Osteoblast (primary cell): ENCODE data around the gene TCF21. TPM values are rescaled to one million over a fixed set of nuclear protein-coding genes. Genes with fewer than 3 reads are reported as not detected.

Source experiments
- DNase-seq: peaks from one replicate; pipeline ENCODE4 v3.0.0; 2011; ENCODE audit warnings: low spot score, mixed read lengths; ENCODE audit not compliant: insufficient read length; ENCODE audit errors: missing footprints
- H2AFZ ChIP-seq: 2 replicates; pipeline ENCODE4 v1.6.0; 2011; ENCODE audit warnings: mild to moderate bottlenecking, low read length
- H3K27ac ChIP-seq: 2 replicates; pipeline ENCODE4 v1.5.1; 2011; ENCODE audit warnings: mild to moderate bottlenecking, low read depth, low read length, moderate library complexity
- H3K27me3 ChIP-seq: 2 replicates; pipeline ENCODE4 v1.6.0; 2012; ENCODE audit warnings: mild to moderate bottlenecking, control low read depth, inconsistent platforms, low read length, moderate library complexity; ENCODE audit not compliant: insufficient read depth
- H3K36me3 ChIP-seq: 2 replicates; pipeline ENCODE4 v1.5.1; 2011; ENCODE audit warnings: mild to moderate bottlenecking, low read length, control low read depth, moderate library complexity; ENCODE audit not compliant: insufficient read depth
- H3K4me1 ChIP-seq: 2 replicates; pipeline ENCODE4 v1.5.1; 2011; ENCODE audit warnings: mild to moderate bottlenecking, low read length, control low read depth, moderate library complexity; ENCODE audit not compliant: insufficient read depth
- H3K4me2 ChIP-seq: 2 replicates; pipeline ENCODE4 v1.6.0; 2011; ENCODE audit warnings: mild to moderate bottlenecking, low read length; ENCODE audit not compliant: insufficient read depth
- H3K4me3 ChIP-seq: fragments of 200-600 bp; sonication (generic); 3 replicates; pipeline ENCODE4 v1.5.1; 2012; ENCODE audit warnings: mild to moderate bottlenecking, low read length, inconsistent platforms; ENCODE audit not compliant: insufficient read depth
- H3K79me2 ChIP-seq: 2 replicates; pipeline ENCODE4 v1.6.0; 2012; ENCODE audit warnings: mild to moderate bottlenecking, low read length, control low read depth, inconsistent platforms; ENCODE audit not compliant: insufficient read depth
- H3K9me3 ChIP-seq: 2 replicates; pipeline ENCODE4 v1.5.1; 2011; ENCODE audit warnings: low read depth, low read length, control low read depth
- H4K20me1 ChIP-seq: 2 replicates; pipeline ENCODE4 v1.6.0; 2012; ENCODE audit warnings: mild to moderate bottlenecking, low read length, control low read depth; ENCODE audit not compliant: insufficient read depth
- CTCF ChIP-seq: IDR thresholded peaks from 2 replicates; pipeline ENCODE4 v1.5.1; 2011; ENCODE audit warnings: mild to moderate bottlenecking, low read depth, low read length, moderate library complexity; ENCODE audit errors: extremely low read depth
- total RNA-seq: library from RNA; depleted of rRNA; stranded (reverse); fragments of >200 nt; gene quantifications from 2 replicates; pipeline ENCODE4 v1.2.3, GENCODE V29; 2012

The TCF21 gene
- total RNA-seq, 1 donor, result not detected

- Histone ChIP-seq H3K9me3 (no peaks in the 10 kb centered on the region), H3K79me2 (no peaks in the 10 kb centered on the region), H3K4me3 (no peak overlapping the region), H3K27me3 (peaks cover 44% of the 10 kb centered on the region), H3K36me3 (no peaks in the 10 kb centered on the region), H3K4me2 (no peak overlapping the region), H3K27ac (no peak overlapping the region), H3K4me1 (no peaks in the 10 kb centered on the region), H2AFZ (no peak overlapping the region), H4K20me1 (no peaks in the 10 kb centered on the region)
- DNase-seq, result no peak
- TF ChIP-seq CTCF, result no peak
Measured at GRCh38 chr6:133899556-133899955, 10.6 kb downstream of the TCF21 start.

- no peaks in the 10 kb centered on the region for H3K9me3 ChIP-seq
- peaks cover 28% of the 10 kb centered on the region for H3K27me3 ChIP-seq
- no peak overlapping the region for H2AFZ ChIP-seq
- H3K36me3 ChIP-seq, result no peaks in the 10 kb centered on the region
- DNase-seq, result no peak
- no peak for TF ChIP-seq CTCF
- H3K4me3 ChIP-seq, result no peak overlapping the region
- no peaks in the 10 kb centered on the region for H3K4me1 ChIP-seq
- no peak overlapping the region for H3K4me2 ChIP-seq
- no peaks in the 10 kb centered on the region for H4K20me1 ChIP-seq
- no peaks in the 10 kb centered on the region for H3K79me2 ChIP-seq
- no peak overlapping the region for H3K27ac ChIP-seq
Measured at GRCh38 chr6:133903855-133904254, 14.9 kb downstream of the TCF21 start.

- no peaks in the 10 kb centered on the region for H3K36me3 ChIP-seq
Measured at GRCh38 chr6:133906050-133906449, 17.1 kb downstream of the TCF21 start.

GRCh38 chr6:133916650-133917151, 27.8 kb downstream of the TCF21 start:
- TF ChIP-seq CTCF, result peak; percentile 97
- H3K9me3 ChIP-seq, result no peaks in the 10 kb centered on the region
- H3K36me3 ChIP-seq, result no peaks in the 10 kb centered on the region
- H3K27ac ChIP-seq, result no peak overlapping the region
- H4K20me1 ChIP-seq, result no peaks in the 10 kb centered on the region
- H3K4me3 ChIP-seq, result peak overlapping the region; percentile 41
- H3K79me2 ChIP-seq, result no peaks in the 10 kb centered on the region
- DNase-seq, result peak; percentile 72
- H3K27me3 ChIP-seq, result no peaks in the 10 kb centered on the region
- H3K4me1 ChIP-seq, result peaks cover 3% of the 10 kb centered on the region
- peak overlapping the region; percentile 76 for H3K4me2 ChIP-seq
- peak overlapping the region; percentile 88 for H2AFZ ChIP-seq

More at GRCh38 chr6:133906050-133906449, 17.1 kb downstream of the TCF21 start:
- Histone ChIP-seq H3K4me3 (no peak overlapping the region), H3K27ac (no peak overlapping the region), H3K4me1 (no peaks in the 10 kb centered on the region), H3K9me3 (no peaks in the 10 kb centered on the region), H4K20me1 (no peaks in the 10 kb centered on the region), H3K79me2 (no peaks in the 10 kb centered on the region), H3K4me2 (no peak overlapping the region), H3K27me3 (peaks cover 28% of the 10 kb centered on the region), H2AFZ (no peak overlapping the region)
- DNase-seq, result peak; percentile 37
- TF ChIP-seq CTCF, result no peak
